Astrocyte of the cerebellum (primary cell): Measurements from ENCODE around the gene SPPL2B.
A peak's percentile ranks its signal among the peaks of the same experiment; 100 is the strongest.

Experiments used
- DNase-seq: peaks from one replicate; pipeline ENCODE4 v3.0.0-alpha.2; 2011; ENCODE audit warnings: low read depth
- H3K4me3 ChIP-seq: 2 replicates; pipeline ENCODE4 v1.5.1; 2011; ENCODE audit warnings: mild to moderate bottlenecking, low read depth, low read length, moderate library complexity
- CTCF ChIP-seq: IDR thresholded peaks from 2 replicates; pipeline ENCODE4 v1.5.1; 2012; ENCODE audit warnings: low read length, low read depth, moderate library complexity, mild to moderate bottlenecking; ENCODE audit errors: missing control alignments
- in situ Hi-C: cut with HindIII; loops from 2 replicates; pipeline ENCODE4 v1.10.0; 2017; ENCODE audit warnings: low sequenced_read_pairs

Gene SPPL2B

GRCh38 chr19:2308114-2308556 lies 20.3 kb upstream of the SPPL2B start, which contains the start of gene LINGO3:
Gene LINGO3 (minus strand): TSS chr19:2308154. CDS start chr19:2291776, 16,378 bp downstream.
- in situ Hi-C loops: no loop called here
- peak within 1 kb of the TSS; percentile 18 for H3K4me3 ChIP-seq
- no peak for TF ChIP-seq CTCF
- no peak for DNase-seq

GRCh38 chr19:2309734-2310362 lies 18.6 kb upstream of the SPPL2B start:
- peak; percentile 15 for DNase-seq
- no peak for TF ChIP-seq CTCF
- in situ Hi-C loops: no loop called here
- no peak overlapping the region for H3K4me3 ChIP-seq

GRCh38 chr19:2311093-2311492 lies 17.4 kb upstream of the SPPL2B start:
- no peak for TF ChIP-seq CTCF
- in situ Hi-C loops: no loop called here
- no peak for DNase-seq
- no peak overlapping the region for H3K4me3 ChIP-seq

GRCh38 chr19:2312820-2313501 lies 15.5 kb upstream of the SPPL2B start:
- TF ChIP-seq CTCF: no peak
- in situ Hi-C loops: no loop called here
- DNase-seq: no peak
- H3K4me3 ChIP-seq: no peak overlapping the region

GRCh38 chr19:2315121-2315817 lies 13.2 kb upstream of the SPPL2B start:
- no peak for DNase-seq
- in situ Hi-C loops: no loop called here
- no peak overlapping the region for H3K4me3 ChIP-seq
- TF ChIP-seq CTCF: no peak

GRCh38 chr19:2315818-2316353 lies 12.6 kb upstream of the SPPL2B start:
- peak; percentile 24 for DNase-seq
- no peak overlapping the region for H3K4me3 ChIP-seq

More at GRCh38 chr19:2315818-2316353, 12.6 kb upstream of the SPPL2B start:
- in situ Hi-C loops: no loop called here
- peak; percentile 60 for TF ChIP-seq CTCF
